Neural crest cell (in vitro differentiated cells): ENCODE results near the gene TCF7. TPM values are rescaled to one million over a fixed set of nuclear protein-coding genes. Genes with fewer than 3 reads are reported as not detected.

ENCODE experiments used
- DNase-seq: peaks from one replicate; pipeline ENCODE4 v3.0.0; 2021; ENCODE audit warnings: low read depth, mixed read lengths, low spot score
- H3K27ac Mint-ChIP-seq: one replicate; pipeline ENCODE4 v1.8.0; 2021; ENCODE audit warnings: mild to moderate bottlenecking, mixed read lengths; ENCODE audit not compliant: unreplicated experiment
- H3K27me3 Mint-ChIP-seq: 2 replicates; pipeline ENCODE4 v1.8.0; 2021; ENCODE audit warnings: low read depth, mild to moderate bottlenecking, mixed read lengths
- H3K36me3 Mint-ChIP-seq: 2 replicates; pipeline ENCODE4 v1.8.0; 2021; ENCODE audit warnings: low read depth, mild to moderate bottlenecking, mixed read lengths
- H3K4me1 Mint-ChIP-seq: 2 replicates; pipeline ENCODE4 v1.8.0; 2021; ENCODE audit warnings: mixed read lengths
- H3K4me3 Mint-ChIP-seq: one replicate; pipeline ENCODE4 v1.8.0; 2021; ENCODE audit warnings: mild to moderate bottlenecking, mixed read lengths
- H3K9me3 Mint-ChIP-seq: 2 replicates; pipeline ENCODE4 v1.8.0; 2021; ENCODE audit warnings: mixed read lengths
- total RNA-seq: library from RNA; stranded (reverse); gene quantifications from 2 replicates; pipeline ENCODE4 v1.2.1, GENCODE V29; 2021
- TF ChIP-seq, protein P1 (sequence below): fragments of 200-600 bp; sonication (generic); conservative IDR thresholded peaks from 2 replicates; pipeline ENCODE4 v1.5.0; 2021; ENCODE audit warnings: antibody characterized with exemption, mild to moderate bottlenecking

The TCF7 gene
- total RNA-seq, 1 donor from 2014 or later, result 18.0 TPM

- Mint-ChIP-seq H3K9me3 (no peaks in the 10 kb centered on the region), H3K27me3 (no peaks in the 10 kb centered on the region), H3K4me1 (peaks cover 13% of the 10 kb centered on the region), H3K27ac (peak overlapping the region; percentile 85), H3K36me3 (peaks cover 7% of the 10 kb centered on the region), H3K4me3 (no peak overlapping the region)
- TF ChIP-seq, protein P1, sequence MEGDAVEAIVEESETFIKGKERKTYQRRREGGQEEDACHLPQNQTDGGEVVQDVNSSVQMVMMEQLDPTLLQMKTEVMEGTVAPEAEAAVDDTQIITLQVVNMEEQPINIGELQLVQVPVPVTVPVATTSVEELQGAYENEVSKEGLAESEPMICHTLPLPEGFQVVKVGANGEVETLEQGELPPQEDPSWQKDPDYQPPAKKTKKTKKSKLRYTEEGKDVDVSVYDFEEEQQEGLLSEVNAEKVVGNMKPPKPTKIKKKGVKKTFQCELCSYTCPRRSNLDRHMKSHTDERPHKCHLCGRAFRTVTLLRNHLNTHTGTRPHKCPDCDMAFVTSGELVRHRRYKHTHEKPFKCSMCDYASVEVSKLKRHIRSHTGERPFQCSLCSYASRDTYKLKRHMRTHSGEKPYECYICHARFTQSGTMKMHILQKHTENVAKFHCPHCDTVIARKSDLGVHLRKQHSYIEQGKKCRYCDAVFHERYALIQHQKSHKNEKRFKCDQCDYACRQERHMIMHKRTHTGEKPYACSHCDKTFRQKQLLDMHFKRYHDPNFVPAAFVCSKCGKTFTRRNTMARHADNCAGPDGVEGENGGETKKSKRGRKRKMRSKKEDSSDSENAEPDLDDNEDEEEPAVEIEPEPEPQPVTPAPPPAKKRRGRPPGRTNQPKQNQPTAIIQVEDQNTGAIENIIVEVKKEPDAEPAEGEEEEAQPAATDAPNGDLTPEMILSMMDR, result no peak
- DNase-seq, result no peak
Observed at GRCh38 chr5:134131165-134131564, 16.7 kb downstream of the TCF7 start.

GRCh38 chr5:134131578-134132350 is 17.3 kb downstream of the TCF7 start:
- H3K27ac Mint-ChIP-seq, result peak overlapping the region; percentile 35

GRCh38 chr5:134132372-134133187 is 18.1 kb downstream of the TCF7 start:
- DNase-seq, result no peak
- Mint-ChIP-seq H3K4me1 (peaks cover 13% of the 10 kb centered on the region), H3K36me3 (peaks cover 7% of the 10 kb centered on the region), H3K9me3 (no peaks in the 10 kb centered on the region), H3K4me3 (no peak overlapping the region), H3K27me3 (no peaks in the 10 kb centered on the region), H3K27ac (peak overlapping the region; percentile 57)
- TF ChIP-seq, protein P1, result no peak

More at GRCh38 chr5:134131578-134132350, 17.3 kb downstream of the TCF7 start:
- Mint-ChIP-seq H3K4me3 (no peak overlapping the region), H3K36me3 (peaks cover 7% of the 10 kb centered on the region), H3K9me3 (no peaks in the 10 kb centered on the region), H3K27me3 (no peaks in the 10 kb centered on the region), H3K4me1 (peaks cover 13% of the 10 kb centered on the region)
- TF ChIP-seq, protein P1, result no peak
- no peak for DNase-seq

DNA sequence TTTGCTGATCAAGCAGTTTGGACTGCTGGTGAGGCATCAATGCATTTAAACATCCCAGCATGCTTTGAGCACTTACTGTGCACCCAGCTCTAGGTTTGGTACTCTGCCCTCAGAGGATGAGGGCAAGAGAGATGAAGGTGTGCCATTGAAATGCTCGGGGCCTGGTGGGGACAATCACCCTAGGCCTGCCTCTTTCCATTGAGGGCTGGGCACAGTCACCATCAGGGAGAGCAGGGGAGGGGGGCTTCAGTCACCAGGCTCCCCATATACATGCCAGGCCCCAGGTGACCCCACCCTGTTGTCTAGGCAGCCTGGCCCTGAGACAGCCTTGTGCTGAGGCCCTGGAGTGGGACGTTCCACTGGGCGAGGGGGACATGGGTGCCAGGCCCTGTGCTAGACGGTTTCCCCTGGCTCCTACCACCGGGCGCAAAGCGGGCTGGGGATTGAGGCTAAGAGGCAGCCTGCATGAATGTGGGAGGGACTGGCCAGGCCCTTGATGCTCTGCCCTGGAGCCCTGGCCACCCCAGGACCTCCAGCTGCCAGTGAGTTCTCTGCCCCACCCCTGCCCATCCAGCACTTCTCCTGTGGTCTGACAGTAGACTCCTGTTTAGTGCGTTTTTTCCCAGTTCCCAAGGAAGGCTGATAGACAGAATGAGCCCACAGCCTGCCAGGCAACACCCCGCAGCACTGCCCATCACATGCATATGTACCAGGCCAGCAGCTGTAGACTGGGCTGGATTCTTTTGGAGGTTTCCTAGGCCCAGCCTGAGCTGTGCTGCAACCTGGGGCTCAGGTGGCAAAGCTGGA is 18.9 kb downstream of the TCF7 start:
- H3K27ac Mint-ChIP-seq, result no peak overlapping the region

More for the DNA sequence above, 18.9 kb downstream of the TCF7 start:
- Mint-ChIP-seq H3K27me3 (no peaks in the 10 kb centered on the region), H3K9me3 (no peaks in the 10 kb centered on the region), H3K36me3 (peaks cover 7% of the 10 kb centered on the region), H3K4me3 (no peak overlapping the region), H3K4me1 (peaks cover 13% of the 10 kb centered on the region)
- DNase-seq, result no peak
- TF ChIP-seq, protein P1, result no peak
